ENCODE measurements around the gene KCNJ16. TPM values are rescaled to one million over a fixed set of nuclear protein-coding genes. Genes with fewer than 3 reads are reported as not detected.

The KCNJ16 gene
- total RNA-seq, 4 donors from 2014 or later = 0.54 to 0.96 TPM; not detected in 2

DNA sequence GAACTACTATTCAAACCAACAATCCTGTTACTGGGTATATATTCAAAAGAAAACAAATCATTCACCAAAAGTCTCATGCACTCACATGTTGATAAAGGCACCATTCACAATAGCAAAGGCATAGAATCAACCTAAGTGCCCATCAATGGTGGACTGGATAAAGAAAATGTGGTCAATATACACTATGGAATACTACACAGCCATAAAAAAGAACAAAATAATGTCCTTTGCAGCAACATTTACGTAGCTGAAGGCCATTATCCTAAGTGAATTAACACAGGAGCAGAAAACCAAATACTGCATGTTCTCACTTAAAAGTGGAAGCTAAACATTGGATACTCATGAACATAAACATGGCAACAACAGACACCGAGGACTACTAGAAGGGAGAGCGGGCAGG, 41.9 kb downstream of the KCNJ16 start:
- Histone ChIP-seq H3K27me3 (no peaks in the 10 kb centered on the region), H3K4me3 (no peak overlapping the region), H3K4me1 (peaks cover 0 to 14% (median 4%) of the 10 kb centered on the region in 3 donors), H3K36me3 (no peaks in the 10 kb centered on the region), H3K27ac (no peak overlapping the region), H3K9me3 (no peaks in the 10 kb centered on the region)
- TF ChIP-seq POLR2A (IDR thresholded peaks at IDR 0.05) (no peak), EP300 (IDR thresholded peaks at IDR 0.05) (no peak), POLR2AphosphoS5 (IDR thresholded peaks at IDR 0.05) (no peak)
- TF ChIP-seq, protein P1, sequence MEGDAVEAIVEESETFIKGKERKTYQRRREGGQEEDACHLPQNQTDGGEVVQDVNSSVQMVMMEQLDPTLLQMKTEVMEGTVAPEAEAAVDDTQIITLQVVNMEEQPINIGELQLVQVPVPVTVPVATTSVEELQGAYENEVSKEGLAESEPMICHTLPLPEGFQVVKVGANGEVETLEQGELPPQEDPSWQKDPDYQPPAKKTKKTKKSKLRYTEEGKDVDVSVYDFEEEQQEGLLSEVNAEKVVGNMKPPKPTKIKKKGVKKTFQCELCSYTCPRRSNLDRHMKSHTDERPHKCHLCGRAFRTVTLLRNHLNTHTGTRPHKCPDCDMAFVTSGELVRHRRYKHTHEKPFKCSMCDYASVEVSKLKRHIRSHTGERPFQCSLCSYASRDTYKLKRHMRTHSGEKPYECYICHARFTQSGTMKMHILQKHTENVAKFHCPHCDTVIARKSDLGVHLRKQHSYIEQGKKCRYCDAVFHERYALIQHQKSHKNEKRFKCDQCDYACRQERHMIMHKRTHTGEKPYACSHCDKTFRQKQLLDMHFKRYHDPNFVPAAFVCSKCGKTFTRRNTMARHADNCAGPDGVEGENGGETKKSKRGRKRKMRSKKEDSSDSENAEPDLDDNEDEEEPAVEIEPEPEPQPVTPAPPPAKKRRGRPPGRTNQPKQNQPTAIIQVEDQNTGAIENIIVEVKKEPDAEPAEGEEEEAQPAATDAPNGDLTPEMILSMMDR (IDR thresholded peaks at IDR 0.05) = no peak
- 92 to 95% methylated on average over 2 to 3 of the region's 3 CpGs for WGBS, 2 donors (ENCODE audit: low coverage in 1 of 2)
- no peak for ATAC-seq

DNA sequence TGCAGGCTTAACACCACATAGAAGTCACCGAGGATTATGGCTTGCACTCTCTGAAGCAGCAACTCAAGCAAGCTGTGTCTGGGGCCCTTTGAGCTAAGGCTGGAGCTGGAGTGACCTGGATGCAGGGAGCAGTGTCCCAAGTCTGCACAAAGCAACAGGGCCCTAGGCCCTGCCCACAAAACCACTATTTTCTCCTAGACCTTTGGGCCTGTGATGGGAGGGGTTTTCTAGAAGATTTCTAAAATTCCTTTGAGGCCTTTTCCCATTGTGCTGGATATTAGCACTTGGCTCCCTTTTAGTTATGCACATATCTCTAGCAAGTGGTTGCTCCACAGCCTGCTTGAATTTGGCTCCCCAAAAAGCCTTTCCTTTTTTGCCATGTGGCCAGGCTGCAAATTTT, 44.5 kb downstream of the KCNJ16 start:
- WGBS, 2 donors (ENCODE audit: low coverage in 1 of 2) = no CpG with 5 or more reads among the region's 1 CpG
- no peaks in the 10 kb centered on the region for H3K27me3 ChIP-seq
- no peak overlapping the region for H3K27ac ChIP-seq
- H3K4me1 ChIP-seq = peaks cover 0 to 14% (median 3%) of the 10 kb centered on the region in 3 donors
- H3K4me3 ChIP-seq = no peak overlapping the region
- H3K9me3 ChIP-seq = no peaks in the 10 kb centered on the region
- TF ChIP-seq, protein P1 (IDR thresholded peaks at IDR 0.05) = no peak
- no peak for TF ChIP-seq POLR2A (IDR thresholded peaks at IDR 0.05)
- TF ChIP-seq EP300 (IDR thresholded peaks at IDR 0.05) = no peak
- TF ChIP-seq POLR2AphosphoS5 (IDR thresholded peaks at IDR 0.05) = no peak
- no peak for ATAC-seq
- H3K36me3 ChIP-seq = no peaks in the 10 kb centered on the region

DNA sequence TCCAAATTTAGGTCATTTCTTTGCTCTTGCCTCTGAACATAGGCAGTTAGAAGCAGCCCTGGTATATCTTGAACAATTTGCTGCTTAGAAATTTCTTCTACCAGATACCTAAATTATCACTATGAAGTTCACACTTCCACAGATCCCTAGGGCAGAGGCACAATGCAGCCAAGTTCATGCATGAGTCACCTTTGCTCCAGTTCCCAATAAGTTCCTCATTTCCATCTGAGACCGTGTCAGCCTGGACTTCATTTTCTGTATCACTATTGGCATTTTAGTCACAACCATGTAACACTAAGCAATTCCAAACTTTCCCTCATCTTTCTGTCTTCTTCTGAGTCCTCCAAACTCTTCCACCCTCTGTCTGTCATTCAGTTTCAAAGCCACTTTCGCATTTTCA, 45.0 kb downstream of the KCNJ16 start:
- no peak for ATAC-seq
- H3K4me3 ChIP-seq = no peak overlapping the region
- 87 to 100% methylated on average over 2 of the region's 2 CpGs for whole genome bisulfite sequencing, 2 donors (ENCODE audit: low coverage in 1 of 2)

DNA sequence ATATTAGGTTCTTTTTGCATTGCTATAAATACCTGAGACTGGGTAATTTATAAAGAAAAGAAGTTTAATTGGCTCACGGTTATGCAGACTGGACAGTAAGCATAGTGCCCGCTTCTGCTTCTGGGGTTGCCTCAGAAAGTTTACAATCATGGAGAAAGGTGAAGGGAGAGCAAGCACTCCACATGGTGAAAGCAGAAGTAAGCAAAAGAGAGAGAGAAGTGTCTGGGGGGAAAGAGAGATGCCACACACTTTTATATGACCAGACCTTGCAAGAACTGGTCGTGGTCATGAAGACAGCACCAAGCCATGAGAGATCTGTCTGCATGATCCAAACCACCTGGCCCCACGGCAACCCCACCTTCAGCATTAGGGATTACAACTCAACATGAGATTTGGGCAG, 45.4 kb downstream of the KCNJ16 start:
- no peak for TF ChIP-seq EP300 (IDR thresholded peaks at IDR 0.05)
- TF ChIP-seq POLR2A (IDR thresholded peaks at IDR 0.05) = no peak
- no peak for TF ChIP-seq POLR2AphosphoS5 (IDR thresholded peaks at IDR 0.05)
- TF ChIP-seq, protein P1 (IDR thresholded peaks at IDR 0.05) = no peak
- Histone ChIP-seq H3K4me3 (no peak overlapping the region), H3K9me3 (no peaks in the 10 kb centered on the region), H3K4me1 (peaks cover 0 to 5% (median 0%) of the 10 kb centered on the region in 3 donors), H3K27me3 (no peaks in the 10 kb centered on the region), H3K36me3 (no peaks in the 10 kb centered on the region), H3K27ac (no peak overlapping the region)
- WGBS, 2 donors (ENCODE audit: low coverage in 1 of 2) = 78% methylated on average over 3 of the region's 4 CpGs; no CpG with 5 or more reads in 1 of the 2 donors
- ATAC-seq = no peak

More for the DNA sequence above, 45.0 kb downstream of the KCNJ16 start:
- Histone ChIP-seq H3K27me3 (no peaks in the 10 kb centered on the region), H3K36me3 (no peaks in the 10 kb centered on the region), H3K27ac (no peak overlapping the region), H3K9me3 (no peaks in the 10 kb centered on the region), H3K4me1 (peaks cover 0 to 9% (median 0%) of the 10 kb centered on the region in 3 donors)
- TF ChIP-seq POLR2AphosphoS5 (IDR thresholded peaks at IDR 0.05) = no peak
- no peak for TF ChIP-seq POLR2A (IDR thresholded peaks at IDR 0.05)
- TF ChIP-seq, protein P1 (IDR thresholded peaks at IDR 0.05) = no peak
- no peak for TF ChIP-seq EP300 (IDR thresholded peaks at IDR 0.05)

DNA sequence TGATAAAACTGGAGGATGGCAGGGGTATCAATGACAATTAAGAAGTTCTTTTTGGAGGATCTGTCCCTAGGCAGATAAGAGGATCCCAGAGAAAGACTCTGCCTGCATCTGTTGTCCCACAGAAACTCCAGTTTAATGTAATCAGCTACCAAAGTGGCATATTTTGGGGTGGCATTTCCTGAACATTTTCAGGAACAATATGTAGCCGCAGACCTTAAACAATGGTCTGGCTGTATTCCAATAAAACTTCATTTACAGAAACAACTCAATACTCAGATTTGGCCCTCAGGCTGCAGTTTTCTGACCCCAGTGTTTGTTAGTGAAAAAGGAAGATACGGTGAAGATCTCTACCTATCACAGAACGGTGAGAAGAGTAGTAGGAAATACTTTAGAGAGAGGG, 46.1 kb downstream of the KCNJ16 start:
- H3K9me3 ChIP-seq = no peaks in the 10 kb centered on the region
- no peak for ATAC-seq
- no peak overlapping the region for H3K27ac ChIP-seq
- 69 to 94% methylated on average over 2 to 3 of the region's 3 CpGs for WGBS, 2 donors (ENCODE audit: low coverage in 1 of 2)
- no peak overlapping the region for H3K4me3 ChIP-seq
- no peaks in the 10 kb centered on the region for H3K27me3 ChIP-seq
- H3K4me1 ChIP-seq = no peaks in the 10 kb centered on the region
- H3K36me3 ChIP-seq = no peaks in the 10 kb centered on the region
- TF ChIP-seq EP300 (IDR thresholded peaks at IDR 0.05) = no peak
- TF ChIP-seq POLR2A (IDR thresholded peaks at IDR 0.05) = no peak
- TF ChIP-seq, protein P1 (IDR thresholded peaks at IDR 0.05) = no peak
- no peak for TF ChIP-seq POLR2AphosphoS5 (IDR thresholded peaks at IDR 0.05)
